Cerebellar cortex (tissue), 1 donor: Measurements from ENCODE around the gene BCLAF1.

Experiments
- DNase-seq: peaks from one replicate; pipeline ENCODE4 v3.0.0-alpha.2; 2015; ENCODE audit warnings: low spot score

BCLAF1 gene, protein sequence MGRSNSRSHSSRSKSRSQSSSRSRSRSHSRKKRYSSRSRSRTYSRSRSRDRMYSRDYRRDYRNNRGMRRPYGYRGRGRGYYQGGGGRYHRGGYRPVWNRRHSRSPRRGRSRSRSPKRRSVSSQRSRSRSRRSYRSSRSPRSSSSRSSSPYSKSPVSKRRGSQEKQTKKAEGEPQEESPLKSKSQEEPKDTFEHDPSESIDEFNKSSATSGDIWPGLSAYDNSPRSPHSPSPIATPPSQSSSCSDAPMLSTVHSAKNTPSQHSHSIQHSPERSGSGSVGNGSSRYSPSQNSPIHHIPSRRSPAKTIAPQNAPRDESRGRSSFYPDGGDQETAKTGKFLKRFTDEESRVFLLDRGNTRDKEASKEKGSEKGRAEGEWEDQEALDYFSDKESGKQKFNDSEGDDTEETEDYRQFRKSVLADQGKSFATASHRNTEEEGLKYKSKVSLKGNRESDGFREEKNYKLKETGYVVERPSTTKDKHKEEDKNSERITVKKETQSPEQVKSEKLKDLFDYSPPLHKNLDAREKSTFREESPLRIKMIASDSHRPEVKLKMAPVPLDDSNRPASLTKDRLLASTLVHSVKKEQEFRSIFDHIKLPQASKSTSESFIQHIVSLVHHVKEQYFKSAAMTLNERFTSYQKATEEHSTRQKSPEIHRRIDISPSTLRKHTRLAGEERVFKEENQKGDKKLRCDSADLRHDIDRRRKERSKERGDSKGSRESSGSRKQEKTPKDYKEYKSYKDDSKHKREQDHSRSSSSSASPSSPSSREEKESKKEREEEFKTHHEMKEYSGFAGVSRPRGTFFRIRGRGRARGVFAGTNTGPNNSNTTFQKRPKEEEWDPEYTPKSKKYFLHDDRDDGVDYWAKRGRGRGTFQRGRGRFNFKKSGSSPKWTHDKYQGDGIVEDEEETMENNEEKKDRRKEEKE

DNA sequence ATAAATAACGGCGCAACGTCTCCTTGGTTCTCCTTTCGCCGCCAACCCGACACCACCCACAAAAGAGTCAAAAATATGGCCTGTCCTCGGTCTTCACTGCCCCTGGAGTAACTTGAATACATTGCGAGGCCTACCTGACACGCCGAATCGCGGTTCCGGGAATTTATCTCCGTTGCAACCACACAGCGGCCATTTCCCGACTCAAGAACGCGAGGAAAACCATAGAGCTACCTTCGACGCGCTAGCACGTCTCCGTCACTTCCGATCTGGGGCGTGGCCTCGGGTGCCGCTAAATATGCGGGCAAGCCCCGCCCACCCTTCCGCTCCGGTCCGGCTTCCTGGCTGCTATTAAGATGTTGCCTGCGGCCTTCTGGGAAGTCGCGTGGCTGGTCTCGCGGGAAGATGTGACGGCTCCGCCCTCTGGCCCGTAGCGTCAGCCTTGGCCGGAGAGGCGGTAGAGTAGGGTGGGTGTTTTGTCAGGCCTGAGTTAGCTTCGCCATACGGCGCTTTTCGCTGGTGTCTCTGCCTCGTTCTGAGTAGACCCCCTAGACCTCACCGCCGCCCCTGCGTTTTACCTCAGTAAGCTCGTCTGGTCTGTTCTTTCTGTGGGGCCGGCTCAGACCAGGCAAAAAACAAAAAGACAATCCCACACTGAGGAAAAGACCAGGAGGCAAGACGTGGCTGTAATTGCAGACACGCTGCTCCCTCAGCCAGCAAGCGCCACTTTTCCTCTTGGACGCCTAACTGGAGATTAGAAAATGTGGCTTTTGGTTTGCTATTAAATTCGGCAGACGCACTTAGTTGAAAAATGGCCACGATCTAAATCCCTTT, at the start of gene BCLAF1:
BCLAF1 (minus strand) TSS at position 268 of the 831 bp plus-strand sequence. CDS start 9,980 bp downstream, outside the sequence.
- DNase-seq = peak; percentile 99

DNA sequence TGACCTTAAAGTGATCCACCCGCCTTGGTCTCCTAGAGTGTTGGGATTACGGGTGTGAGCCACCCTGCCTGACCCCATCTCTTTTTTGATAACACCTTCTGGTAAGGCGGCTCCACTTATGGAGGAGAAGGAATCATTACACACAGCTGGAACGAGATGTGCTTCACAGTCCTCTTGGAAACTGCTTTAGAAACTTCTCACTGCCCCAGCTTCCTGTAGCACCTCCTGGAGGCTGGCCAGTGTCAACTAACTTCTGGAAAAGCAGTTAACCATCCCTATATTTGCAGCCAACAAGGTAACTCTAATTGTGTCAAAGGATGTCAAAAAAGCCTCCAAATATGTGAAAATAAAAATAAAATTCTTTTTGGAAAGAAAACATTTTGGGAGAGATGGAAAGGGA, 48.8 kb upstream of the BCLAF1 start:
- no peak for DNase-seq

DNA sequence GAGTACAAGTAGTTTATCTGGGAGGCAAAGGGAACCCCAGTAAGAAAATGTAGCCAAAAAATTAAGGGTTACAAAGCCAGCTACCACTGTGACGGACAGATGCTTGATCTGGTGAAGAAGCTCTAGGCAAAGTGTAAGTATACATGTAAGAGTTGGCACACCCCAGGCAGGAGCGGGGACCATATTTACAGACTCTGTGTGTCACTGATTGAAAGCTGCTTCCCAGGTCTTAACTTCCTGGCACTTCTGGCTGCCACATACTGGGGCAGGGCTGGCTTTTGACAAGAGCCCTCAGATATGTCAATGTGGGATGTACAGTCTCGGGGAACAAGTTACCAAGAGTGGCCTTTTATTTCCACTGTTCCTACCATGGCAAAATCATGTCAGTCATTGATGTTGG, 48.0 kb upstream of the BCLAF1 start:
- DNase-seq = no peak

DNA sequence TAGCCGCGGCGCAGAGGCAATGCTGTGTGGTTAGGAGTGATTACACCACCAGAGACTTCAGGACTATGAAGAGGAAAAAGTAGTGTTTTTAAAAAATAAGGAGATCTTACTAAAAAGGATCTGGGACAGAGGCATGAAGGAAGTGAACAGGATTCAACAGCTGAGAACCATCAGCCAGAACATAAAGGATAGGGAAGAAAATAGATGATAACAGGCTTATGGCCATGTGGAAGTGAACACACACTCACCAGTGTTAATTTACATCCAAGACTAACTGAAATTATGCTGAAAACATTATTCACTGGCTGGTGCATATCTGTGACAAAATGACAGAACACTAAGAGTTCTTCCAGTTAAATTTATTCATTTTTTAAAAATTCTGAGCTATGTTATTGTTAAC, 47.5 kb upstream of the BCLAF1 start:
- no peak for DNase-seq

DNA sequence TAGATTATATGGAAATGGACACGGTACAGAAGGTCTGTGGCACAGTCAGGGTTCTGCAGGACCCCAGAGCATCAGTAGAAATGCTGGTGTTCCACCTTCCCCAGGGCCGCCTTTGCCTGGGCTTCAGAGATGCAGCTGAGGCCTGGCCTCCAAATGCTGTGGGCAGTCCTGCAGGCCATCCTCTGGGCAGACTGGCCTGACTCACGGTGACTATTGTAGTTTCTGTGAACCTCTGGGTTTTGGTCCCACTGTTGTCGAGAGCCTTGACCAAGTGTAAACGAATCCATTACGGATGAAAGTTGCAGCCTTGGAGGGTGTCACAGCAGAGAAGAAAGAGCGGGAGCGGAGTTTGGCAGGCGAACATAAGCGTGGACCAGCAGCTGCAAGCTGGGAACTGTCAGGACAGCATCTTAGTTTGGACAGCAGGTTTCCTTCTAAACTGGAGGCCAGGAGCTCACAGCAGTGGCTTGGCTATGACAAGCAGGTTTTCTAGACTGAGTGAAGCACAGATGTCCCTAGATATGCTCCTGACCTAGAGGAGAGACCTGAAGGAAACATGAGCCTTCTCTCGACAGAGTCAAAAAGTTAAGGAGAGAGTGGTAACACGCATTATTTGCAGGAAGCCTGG, 46.2 kb upstream of the BCLAF1 start:
- peak; percentile 74 for DNase-seq

DNA sequence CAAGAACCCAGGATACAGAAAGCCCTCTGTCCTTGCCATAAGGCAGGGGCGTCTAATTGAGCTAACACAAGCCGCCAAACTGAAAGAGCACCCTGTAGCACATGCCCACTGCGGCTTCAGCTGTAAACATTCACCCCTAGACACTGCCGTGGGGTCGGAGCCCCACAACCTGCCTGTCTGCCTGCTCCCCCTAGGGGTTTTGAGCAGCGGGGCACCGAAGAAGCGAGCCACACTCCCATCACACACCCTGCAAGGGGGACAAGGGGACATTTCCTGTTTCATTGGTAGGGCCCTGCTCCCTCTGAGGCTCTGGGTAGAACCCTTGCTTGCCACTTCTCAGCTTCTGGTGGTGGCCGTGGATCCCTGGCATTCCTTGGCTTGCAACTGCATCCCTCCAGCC, 45.2 kb upstream of the BCLAF1 start:
- DNase-seq = no peak

DNA sequence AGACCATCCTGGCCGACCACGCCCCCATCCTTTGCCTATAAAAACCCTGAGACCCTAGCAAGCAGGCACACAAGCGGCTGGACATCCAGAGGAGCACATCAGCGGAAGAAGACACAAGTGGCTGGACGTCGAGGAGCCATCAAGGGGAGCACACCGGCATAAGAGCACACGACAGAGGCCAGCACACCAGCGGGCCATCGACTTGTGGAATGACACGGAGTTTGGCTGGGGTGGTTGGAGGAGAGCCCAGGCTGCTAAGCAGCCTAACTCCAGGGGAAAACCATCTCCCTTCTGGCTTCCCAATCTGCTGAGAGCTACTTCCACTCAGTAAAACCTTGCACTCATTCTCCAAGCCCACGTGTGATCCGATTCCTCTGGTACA, 44.8 kb upstream of the BCLAF1 start:
- DNase-seq = peak; percentile 70

DNA sequence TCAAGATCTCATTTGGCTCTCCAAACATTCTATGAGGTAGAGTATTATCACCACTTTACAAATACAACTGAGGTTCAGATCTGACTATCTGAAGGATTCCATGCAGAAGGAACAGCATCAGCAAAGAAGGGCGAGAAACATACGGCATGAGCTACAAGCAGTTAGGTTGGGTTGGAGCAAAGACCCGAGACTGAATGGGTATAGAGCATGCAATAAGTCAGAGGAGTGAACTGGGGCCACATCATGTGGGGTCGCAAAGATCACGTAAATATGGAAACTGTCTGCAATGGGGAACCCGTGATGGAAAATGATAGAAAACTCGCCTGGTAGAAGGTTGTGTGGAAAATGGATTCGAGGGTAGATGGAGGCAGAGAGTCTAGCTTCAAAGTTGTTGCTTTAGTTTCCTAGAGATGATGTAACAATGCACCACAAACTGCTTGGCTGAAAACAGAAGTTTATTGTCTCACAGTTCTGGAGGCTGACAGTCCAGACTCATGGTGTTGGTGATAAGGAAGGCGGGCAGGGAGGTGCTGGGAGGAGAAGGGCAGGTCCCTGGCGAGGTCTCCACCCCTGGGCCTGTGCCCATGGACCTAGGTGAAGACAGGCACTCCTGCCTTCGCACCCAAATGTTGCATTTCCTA, 44.3 kb upstream of the BCLAF1 start:
- no peak for DNase-seq

DNA sequence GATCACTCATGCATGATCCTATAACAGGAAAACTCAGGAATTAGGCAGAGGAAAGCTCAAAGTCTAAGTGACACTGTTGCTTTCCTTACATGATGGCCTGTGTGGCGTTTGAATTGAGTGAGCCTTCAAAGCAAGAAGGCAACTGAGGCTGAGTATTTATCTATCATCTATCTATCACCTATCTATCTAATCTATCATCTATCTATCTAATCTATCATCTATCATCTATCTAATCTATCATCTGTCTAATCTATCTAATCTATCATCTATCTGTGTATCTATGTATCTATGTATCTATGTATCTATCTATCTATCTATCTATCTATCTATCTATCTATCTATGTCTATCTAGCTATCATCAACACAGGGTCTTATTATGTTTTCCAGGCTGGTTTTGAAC, 41.8 kb upstream of the BCLAF1 start:
- no peak for DNase-seq

DNA sequence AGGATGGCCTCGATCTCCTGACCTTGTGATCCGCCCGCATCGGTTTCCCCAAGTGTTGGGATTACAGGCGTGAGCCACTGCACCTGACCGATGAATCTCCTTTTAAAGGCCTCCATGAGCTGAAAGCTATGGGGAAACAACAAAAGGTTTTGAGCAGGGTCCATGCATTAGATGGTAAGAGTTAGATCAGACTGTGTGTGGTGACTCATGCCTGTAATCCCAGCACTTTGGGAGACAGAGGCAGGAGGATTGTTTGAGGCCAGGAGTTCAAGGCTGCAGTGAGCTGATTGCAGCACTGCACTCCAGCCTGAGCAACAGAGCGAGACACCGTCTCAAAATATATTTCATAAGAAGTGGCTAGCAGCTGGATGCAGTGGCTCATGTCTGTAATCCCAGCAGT, 41.0 kb upstream of the BCLAF1 start:
- DNase-seq = no peak

DNA sequence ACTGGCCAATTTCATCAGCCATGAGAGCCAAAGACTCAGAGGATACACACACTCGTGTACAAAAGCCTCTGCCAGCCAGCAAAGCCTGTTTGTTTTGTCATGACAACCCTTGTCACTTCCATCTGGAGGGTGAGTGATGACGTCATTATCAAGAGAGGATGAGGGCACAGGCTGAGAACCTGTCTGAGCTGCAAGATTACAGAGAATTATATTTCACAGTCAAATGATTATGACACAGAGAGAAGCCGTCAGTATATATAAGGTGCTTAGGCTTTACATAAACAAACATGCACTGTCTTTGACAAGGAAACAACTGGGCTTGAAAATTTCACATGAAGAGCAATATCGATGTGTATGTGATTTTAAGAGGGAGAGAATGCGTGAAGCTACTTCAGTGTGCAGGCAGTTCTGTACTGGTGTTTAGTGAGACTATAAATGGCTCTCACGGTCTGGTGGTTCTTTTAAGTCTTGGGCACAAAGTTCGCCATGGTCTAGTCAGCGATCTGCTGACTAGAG, 36.5 kb upstream of the BCLAF1 start:
- peak; percentile 53 for DNase-seq

DNA sequence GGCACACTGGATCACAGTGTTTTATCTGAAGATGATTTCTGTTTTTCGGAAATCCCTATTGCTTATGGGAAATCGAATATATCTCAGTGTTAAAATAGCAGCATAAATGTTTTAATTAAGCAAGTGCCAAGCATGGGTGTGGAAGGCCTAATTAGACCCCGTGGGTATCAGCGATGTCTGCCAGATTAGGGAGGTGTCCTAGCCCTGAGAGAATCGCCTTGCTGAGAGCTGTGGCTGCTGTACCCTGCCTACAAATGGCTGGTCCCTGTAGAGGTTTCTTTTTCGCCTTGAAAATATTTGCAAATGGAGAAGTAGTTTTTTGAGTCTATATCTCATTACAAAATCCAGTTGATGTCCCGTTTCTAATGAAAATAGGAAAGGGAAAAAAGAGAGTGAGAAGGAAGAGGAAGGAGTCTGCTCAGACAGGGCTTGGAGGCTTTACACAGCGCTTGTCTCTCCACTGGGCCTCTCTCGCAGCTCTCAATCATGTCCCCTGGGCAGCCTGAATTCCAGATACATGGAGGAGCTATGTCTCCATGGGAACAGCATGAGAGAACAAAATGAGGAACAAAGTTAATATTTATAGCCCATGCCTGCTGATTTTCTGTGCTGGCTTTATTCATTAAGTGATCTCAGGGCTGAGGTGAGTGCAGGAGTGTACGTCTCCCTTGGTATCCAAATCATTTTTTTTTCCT, 35.2 kb upstream of the BCLAF1 start:
- peak; percentile 64 for DNase-seq

DNA sequence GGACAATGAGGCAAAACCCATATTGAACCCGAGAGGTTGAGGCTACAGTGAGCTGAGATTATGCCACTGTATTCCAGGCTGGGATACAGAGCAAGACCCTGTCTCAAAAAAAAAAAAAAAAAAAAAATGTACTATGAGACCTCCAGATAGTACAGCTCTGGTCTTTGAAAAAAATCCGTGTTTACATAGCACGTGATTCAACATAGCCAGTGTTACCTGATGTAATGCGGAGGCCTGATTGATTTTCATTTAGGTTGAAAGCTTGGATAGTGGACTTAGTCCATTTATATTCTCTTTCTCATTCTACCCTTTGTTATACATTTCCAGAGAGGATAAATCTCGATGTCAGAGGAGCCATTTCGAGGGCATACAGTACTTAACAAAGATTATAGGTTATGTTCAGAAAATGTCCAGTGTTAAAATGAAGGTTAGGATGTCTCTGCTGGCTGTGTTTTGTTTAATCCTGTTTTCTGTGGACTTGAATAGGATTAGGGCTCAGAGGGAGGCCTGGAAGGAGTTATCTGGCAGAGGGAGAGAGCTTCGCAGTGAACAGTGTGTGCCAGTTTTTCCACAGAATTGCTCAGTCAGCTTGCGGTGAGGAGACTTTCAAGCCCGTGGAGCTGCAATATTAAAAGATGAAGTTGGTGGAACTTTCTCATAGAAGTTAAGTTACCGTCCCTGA, 33.9 kb upstream of the BCLAF1 start:
- DNase-seq = peak; percentile 91

DNA sequence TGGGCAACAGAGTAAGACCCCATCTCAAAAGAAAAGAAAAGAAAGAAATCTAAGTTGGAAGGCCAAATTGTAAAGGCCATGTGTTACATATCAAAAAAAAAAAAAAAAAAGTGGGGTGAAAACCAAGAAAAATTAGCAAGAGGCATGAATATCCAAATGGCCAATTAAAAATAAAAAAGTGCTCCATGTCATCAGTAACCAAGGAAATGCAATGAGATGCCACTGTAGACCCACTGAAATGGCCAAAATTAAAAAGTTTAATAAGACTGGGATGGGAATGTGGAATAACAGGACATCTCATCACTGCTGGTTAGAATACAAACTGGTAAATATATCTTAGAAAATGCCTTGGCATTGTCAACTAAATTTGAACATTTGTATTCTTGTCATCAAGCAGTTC, 30.1 kb upstream of the BCLAF1 start:
- no peak for DNase-seq

DNA sequence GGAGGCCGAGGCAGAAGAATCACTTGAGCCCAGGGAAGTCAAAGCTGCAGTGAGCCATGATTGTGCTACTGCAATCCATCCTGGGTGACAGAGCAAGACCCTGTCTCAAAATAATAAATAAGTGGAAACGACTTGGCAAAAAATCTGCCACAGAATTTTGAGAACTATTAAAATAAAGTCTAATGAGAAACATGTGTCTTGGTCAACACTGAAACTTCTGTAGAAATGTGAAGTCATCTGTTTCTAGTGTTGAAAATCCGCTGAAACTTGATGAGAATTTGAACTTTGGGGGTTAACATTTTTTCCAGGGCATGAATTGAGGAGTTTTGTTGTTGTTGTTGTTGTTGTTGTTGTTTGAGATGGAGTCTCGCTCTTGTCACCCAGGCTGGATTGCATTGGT, 29.0 kb upstream of the BCLAF1 start:
- no peak for DNase-seq

DNA sequence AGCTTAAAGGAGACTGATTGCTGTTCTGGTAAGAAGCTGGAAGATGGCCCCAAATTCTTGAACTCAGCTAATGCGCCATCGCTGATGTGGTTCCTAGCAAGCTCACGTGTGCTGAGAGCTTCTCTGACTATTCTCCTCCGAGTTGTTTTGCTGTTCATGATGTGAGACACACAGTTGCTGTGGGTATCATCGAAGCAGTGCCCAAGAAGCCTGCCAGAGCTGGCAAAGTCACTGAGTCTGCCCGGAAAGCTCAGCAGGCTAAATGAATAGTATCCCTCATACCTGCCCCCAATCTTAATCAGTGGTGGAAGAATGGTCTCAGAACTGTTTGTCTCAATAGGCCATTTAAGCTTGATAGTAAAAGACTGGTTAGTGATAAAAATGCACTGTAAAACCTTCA, 28.3 kb upstream of the BCLAF1 start:
- no peak for DNase-seq

DNA sequence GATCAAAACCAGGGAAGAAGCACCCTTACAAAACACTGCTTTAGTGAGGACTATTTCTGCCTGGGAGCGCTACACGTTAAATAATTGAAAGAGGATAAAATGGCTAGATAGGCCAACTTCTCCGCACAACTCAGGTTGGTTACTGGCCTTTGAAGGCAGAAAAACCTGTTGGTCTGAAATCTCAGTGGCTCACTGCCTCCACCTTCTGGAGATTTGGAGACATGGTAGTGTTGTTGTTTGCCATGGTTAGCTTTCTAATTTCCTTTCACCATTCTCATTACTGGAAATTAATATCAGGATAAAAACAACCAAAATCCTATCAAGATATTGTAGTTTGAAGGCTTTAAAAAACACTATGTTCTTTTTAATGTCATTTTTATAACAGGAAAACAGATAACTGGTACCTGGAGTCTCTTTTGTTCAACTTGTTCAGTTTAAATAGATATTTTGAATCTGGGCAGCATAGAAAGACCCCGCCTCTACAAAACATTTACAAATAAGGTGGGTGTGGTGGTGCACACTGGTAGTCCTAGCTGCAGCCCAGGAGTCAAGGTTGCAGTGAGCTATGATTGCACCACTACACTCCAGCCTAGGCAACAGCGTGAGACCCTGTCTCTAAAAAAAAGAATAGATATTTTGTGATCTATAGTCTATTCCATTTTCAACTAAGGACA, 27.5 kb upstream of the BCLAF1 start:
- peak; percentile 79 for DNase-seq

DNA sequence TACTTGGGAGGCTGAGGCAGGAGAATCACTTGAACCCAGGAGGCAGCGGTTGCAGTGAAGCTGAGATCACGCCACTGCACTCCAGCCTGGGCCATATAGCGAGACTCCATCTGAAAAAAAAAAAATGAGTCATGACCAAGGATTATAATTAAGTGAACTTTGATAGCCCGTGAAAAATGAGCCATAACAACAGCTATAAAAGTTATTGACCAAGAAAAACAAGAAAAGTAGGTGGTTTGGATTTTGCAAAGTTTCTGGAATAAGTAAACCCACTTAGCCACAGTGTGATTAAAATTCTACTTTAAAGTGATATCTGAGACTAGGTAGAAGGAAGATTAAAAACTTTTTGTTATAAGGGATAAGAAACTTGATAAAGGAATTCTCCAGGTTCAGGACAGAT, 25.9 kb upstream of the BCLAF1 start:
- no peak for DNase-seq

DNA sequence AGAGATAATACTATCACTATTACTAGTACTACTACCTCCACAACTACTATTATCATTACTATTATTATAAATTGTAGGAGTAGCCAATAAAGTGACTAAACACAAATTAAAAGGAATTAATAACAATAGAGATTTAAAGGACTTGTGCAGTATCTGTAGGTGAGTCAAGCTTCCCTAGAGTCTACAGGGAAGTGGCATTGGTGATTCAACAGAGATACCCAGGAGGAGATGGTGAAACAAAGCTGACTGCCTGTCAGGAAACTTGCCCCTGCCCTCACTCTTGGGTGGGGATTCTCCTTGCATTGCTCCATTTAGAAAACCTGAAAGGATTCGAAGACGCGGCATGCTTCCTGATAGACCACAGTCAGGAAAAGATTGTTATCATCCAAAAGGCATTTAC, 23.3 kb upstream of the BCLAF1 start:
- DNase-seq = no peak
